Caco-2 (cell line): ENCODE measurements around the gene ATAD5. TPM values are rescaled to one million over a fixed set of nuclear protein-coding genes. Genes with fewer than 3 reads are reported as not detected.
"Not testable (repeated sequence)": the region's sequence is repeated elsewhere in the genome, so short reads cannot be mapped to it uniquely, and the experiment has no call there.

Experiments
- BruUV-seq: library from RNA; stranded (reverse); fragments of 400-500 nt; replicated peaks from 2 replicates; lab custom pipeline; 2021; lab: Mats Ljungman, UMichigan
- CTCF ChIA-PET: fragments of 300-600 bp; sonication (Branson Sonifier 250); formaldehyde crosslinking; loops from one replicate; lab custom pipeline; 2022; ENCODE audit warnings: antibody characterized with exemption; lab: Charles Lee
- POLR2A ChIA-PET: fragments of 300-600 bp; sonication (Branson Sonifier 250); formaldehyde crosslinking; loops from one replicate; lab custom pipeline; 2022; ENCODE audit warnings: antibody characterized with exemption; lab: Charles Lee
- DNase-seq, 2 experiments: peaks; one replicate each; pipeline versions ENCODE4 v3.0.0 to v3.0.0-alpha.2; 2020 to 2022
- H3K27me3 ChIP-seq: replicated peaks from 2 replicates; pipeline ENCODE4 v1.6.0; 2011; ENCODE audit warnings: low read length; ENCODE audit not compliant: control insufficient read depth, insufficient read depth
- H3K36me3 ChIP-seq: 2 replicates; pipeline ENCODE4 v1.5.1; 2011; ENCODE audit warnings: low read length; ENCODE audit not compliant: control insufficient read depth, insufficient read depth
- H3K4me1 ChIP-seq: fragments of 250-450 bp; sonication (Bioruptor Pico); 2 replicates; pipeline ENCODE4 v1.5.1; 2020; ENCODE audit warnings: mild to moderate bottlenecking
- H3K4me3 ChIP-seq: 2 replicates; pipeline ENCODE4 v1.5.1; 2011; ENCODE audit warnings: low read depth, mild to moderate bottlenecking, control low read depth, low read length
- H3K9me3 ChIP-seq: fragments of 250-450 bp; sonication (Bioruptor Pico); 2 replicates; pipeline ENCODE4 v1.5.1; 2020; ENCODE audit warnings: mild to moderate bottlenecking, moderate library complexity
- H3K27ac Mint-ChIP-seq: one replicate; pipeline ENCODE4 v1.8.0; 2022; ENCODE audit warnings: mixed read lengths; ENCODE audit not compliant: unreplicated experiment
- H3K27me3 Mint-ChIP-seq: one replicate; pipeline ENCODE4 v1.8.0; 2022; ENCODE audit warnings: mixed read lengths; ENCODE audit not compliant: insufficient read depth, unreplicated experiment
- H3K36me3 Mint-ChIP-seq: one replicate; pipeline ENCODE4 v1.8.0; 2022; ENCODE audit warnings: mild to moderate bottlenecking, mixed read lengths; ENCODE audit not compliant: insufficient read depth, unreplicated experiment
- H3K4me1 Mint-ChIP-seq: one replicate; pipeline ENCODE4 v1.8.0; 2022; ENCODE audit warnings: low read depth, mixed read lengths; ENCODE audit not compliant: unreplicated experiment
- H3K4me3 Mint-ChIP-seq: one replicate; pipeline ENCODE4 v1.8.0; 2022; ENCODE audit warnings: mild to moderate bottlenecking, moderate library complexity, mixed read lengths; ENCODE audit not compliant: unreplicated experiment
- H3K9me3 Mint-ChIP-seq: one replicate; pipeline ENCODE4 v1.8.0; 2022; ENCODE audit warnings: mixed read lengths; ENCODE audit not compliant: unreplicated experiment
- CTCF ChIP-seq, 2 experiments: fragments of 200-600 bp in 1 of 2; IDR thresholded peaks; 1 replicate in 1 of 2; 2 replicates in 1 of 2; pipeline versions ENCODE4 v1.5.1 to v1.8.0; 2011 to 2022; ENCODE audit warnings: antibody characterized with exemption in 1 of 2, control low read depth in 1 of 2, inconsistent platforms in 1 of 2, low read depth in 1 of 2, low read length in 1 of 2, mild to moderate bottlenecking in 1 of 2, moderate library complexity in 1 of 2; ENCODE audit not compliant: insufficient read depth in 1 of 2, severe bottlenecking in 1 of 2, unreplicated experiment in 1 of 2
- intact Hi-C: fragments of 100-400 bp; cut with micrococcal nuclease; formaldehyde crosslinking; loops from one replicate; pipeline ENCODE4 v1.10.0; 2022; ENCODE audit not compliant: unreplicated experiment
- total RNA-seq: library from RNA; stranded (reverse); gene quantifications from 2 replicates; pipeline ENCODE4 v1.2.3, GENCODE V29; 2022

The ATAD5 gene
- total RNA-seq, 1 experiment from 2014 or later, result 21.8 TPM

- ChIA-PET POLR2A (interaction anchor here (0.7 kb wide), 1 partner anchor 271 kb away, joined by 4 read pairs; no protein-coding TSS in a partner anchor), CTCF (no interaction called here)
- BruUV-seq, result no TSS peak
These were observed 96.0 kb downstream of the ATAD5 start for GRCh38 chr17:30927756-30928155.

GRCh38 chr17:30928584-30928983, 96.8 kb downstream of the ATAD5 start:
- no peaks in the 10 kb centered on the region for H3K27me3 ChIP-seq
- Mint-ChIP-seq H3K27me3 (peaks cover 3% of the 10 kb centered on the region), H3K27ac (no peak overlapping the region), H3K9me3 (no peaks in the 10 kb centered on the region), H3K36me3 (no peaks in the 10 kb centered on the region), H3K4me3 (no peak overlapping the region), H3K4me1 (no peaks in the 10 kb centered on the region)
- no peak for TF ChIP-seq CTCF (IDR thresholded peaks at IDR 0.05; ENCODE audit: insufficient read depth in 1 of 2, low read depth in 1 of 2, low read length in 1 of 2, severe bottlenecking in 1 of 2, unreplicated experiment in 1 of 2)
- no peaks in the 10 kb centered on the region for H3K9me3 ChIP-seq
- no peaks in the 10 kb centered on the region for H3K36me3 ChIP-seq
- no peak overlapping the region for H3K4me3 ChIP-seq
- no TSS peak for BruUV-seq
- no peak for DNase-seq
- CTCF ChIA-PET, result interaction anchor here (0.5 kb wide), 1 partner anchor 29 kb away, joined by 3 read pairs; no protein-coding TSS in a partner anchor
- intact Hi-C loops, result loop anchor here (10.0 kb wide), 1 partner anchor 76 kb away; no protein-coding TSS in a partner anchor
- H3K4me1 ChIP-seq, result no peaks in the 10 kb centered on the region
- POLR2A ChIA-PET, result interaction anchor here (0.7 kb wide), 1 partner anchor 271 kb away, joined by 4 read pairs; no protein-coding TSS in a partner anchor

More at GRCh38 chr17:30927756-30928155, 96.0 kb downstream of the ATAD5 start:
- DNase-seq, result no peak
- TF ChIP-seq CTCF (IDR thresholded peaks at IDR 0.05; ENCODE audit: insufficient read depth in 1 of 2, low read depth in 1 of 2, low read length in 1 of 2, severe bottlenecking in 1 of 2, unreplicated experiment in 1 of 2), result no peak
- H3K4me1 Mint-ChIP-seq, result peaks cover 3% of the 10 kb centered on the region
- H3K27ac Mint-ChIP-seq, result no peak overlapping the region
- H3K4me3 Mint-ChIP-seq, result no peak overlapping the region
- no peaks in the 10 kb centered on the region for H3K36me3 ChIP-seq
- no peaks in the 10 kb centered on the region for H3K4me1 ChIP-seq
- H3K9me3 Mint-ChIP-seq, result no peaks in the 10 kb centered on the region
- H3K27me3 Mint-ChIP-seq, result peaks cover 5% of the 10 kb centered on the region
- no peaks in the 10 kb centered on the region for H3K9me3 ChIP-seq
- H3K4me3 ChIP-seq, result no peak overlapping the region
- peaks cover 3% of the 10 kb centered on the region for H3K36me3 Mint-ChIP-seq
- H3K27me3 ChIP-seq, result no peaks in the 10 kb centered on the region
- intact Hi-C loops, result loop anchor here (10.0 kb wide), 1 partner anchor 77 kb away; no protein-coding TSS in a partner anchor

GRCh38 chr17:30929081-30929633, 97.4 kb downstream of the ATAD5 start:
- H3K9me3 Mint-ChIP-seq, result no peaks in the 10 kb centered on the region
- TF ChIP-seq CTCF (IDR thresholded peaks at IDR 0.05; ENCODE audit: insufficient read depth in 1 of 2, low read depth in 1 of 2, low read length in 1 of 2, severe bottlenecking in 1 of 2, unreplicated experiment in 1 of 2), result no peak
- H3K4me1 Mint-ChIP-seq, result no peaks in the 10 kb centered on the region
- POLR2A ChIA-PET, result no interaction called here
- BruUV-seq, result no TSS peak
- no peaks in the 10 kb centered on the region for H3K27me3 ChIP-seq
- CTCF ChIA-PET, result interaction anchor here (0.5 kb wide), 1 partner anchor 30 kb away, joined by 3 read pairs; no protein-coding TSS in a partner anchor
- no peak overlapping the region for H3K4me3 Mint-ChIP-seq
- no peaks in the 10 kb centered on the region for H3K4me1 ChIP-seq
- H3K4me3 ChIP-seq, result no peak overlapping the region
- H3K36me3 Mint-ChIP-seq, result no peaks in the 10 kb centered on the region
- no peak overlapping the region for H3K27ac Mint-ChIP-seq
- H3K27me3 Mint-ChIP-seq, result peaks cover 3% of the 10 kb centered on the region
- DNase-seq, result no peak
- intact Hi-C loops, result loop anchor here (10.0 kb wide), 1 partner anchor 76 kb away; no protein-coding TSS in a partner anchor
- H3K36me3 ChIP-seq, result no peaks in the 10 kb centered on the region
- H3K9me3 ChIP-seq, result no peaks in the 10 kb centered on the region

DNA sequence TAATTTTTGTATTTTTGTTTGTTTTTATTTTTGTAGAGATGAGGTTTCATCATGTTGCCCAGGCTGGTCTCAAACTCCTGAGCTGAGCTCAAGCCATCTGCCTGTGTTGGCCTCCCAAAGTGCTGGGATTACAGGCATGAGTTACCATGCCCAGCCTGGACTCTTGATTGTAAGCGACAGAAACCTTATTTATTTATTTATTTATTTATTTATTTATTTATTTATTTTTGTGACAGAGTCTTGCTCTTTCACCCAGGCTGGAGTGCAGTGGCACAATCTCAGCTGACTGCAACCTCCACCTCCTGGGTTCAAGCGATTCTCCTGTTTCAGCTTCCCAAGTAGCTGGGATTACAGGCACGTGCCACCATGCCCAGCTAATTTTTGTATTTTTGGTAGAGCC, 98.1 kb downstream of the ATAD5 start:
- H3K4me3 ChIP-seq, H3K36me3 ChIP-seq, H3K9me3 ChIP-seq, H3K4me1 Mint-ChIP-seq, H3K4me1 ChIP-seq, H3K27ac Mint-ChIP-seq, BruUV-seq, CTCF ChIA-PET, H3K27me3 ChIP-seq, DNase-seq, H3K36me3 Mint-ChIP-seq, H3K4me3 Mint-ChIP-seq, POLR2A ChIA-PET, H3K9me3 Mint-ChIP-seq, H3K27me3 Mint-ChIP-seq: not testable (repeated sequence)
- intact Hi-C loops, result loop anchor here (10.0 kb wide), 1 partner anchor 75 kb away; no protein-coding TSS in a partner anchor
